GM18868 (cell line): ENCODE measurements around the gene DCC.

Source experiments
- ATAC-seq: cut with Tn5 transposase; IDR thresholded peaks from one replicate; pipeline ENCODE4 v1.9.1; 2021; ENCODE audit warnings: mild to moderate bottlenecking, moderate library complexity; ENCODE audit not compliant: unreplicated experiment

The DCC gene

GRCh38 chr18:53536908-53537307 lies 1196.9 kb downstream of the DCC start:
- no peak for ATAC-seq

GRCh38 chr18:53541924-53542323 lies 1201.9 kb downstream of the DCC start:
- ATAC-seq, result no peak

- no peak for ATAC-seq
Measured at GRCh38 chr18:53543711-53544110, 1203.7 kb downstream of the DCC start.

- ATAC-seq, result no peak
Measured at GRCh38 chr18:53544917-53545316, 1204.9 kb downstream of the DCC start.

- ATAC-seq, result no peak
Measured at GRCh38 chr18:53551868-53552426, 1212.0 kb downstream of the DCC start.

- ATAC-seq, result no peak
Measured at GRCh38 chr18:53553030-53553429, 1213.0 kb downstream of the DCC start.

- ATAC-seq, result no peak
Measured at GRCh38 chr18:53556450-53556849, 1216.5 kb downstream of the DCC start.

GRCh38 chr18:53560546-53560945 lies 1220.5 kb downstream of the DCC start:
- ATAC-seq, result no peak

GRCh38 chr18:53566626-53567025 lies 1226.6 kb downstream of the DCC start:
- no peak for ATAC-seq

GRCh38 chr18:53567929-53568574 lies 1228.1 kb downstream of the DCC start:
- peak; percentile 71 for ATAC-seq
